NT2/D1 (cell line): Measurements from ENCODE around the gene HOXB2.

ENCODE experiments used
- SUZ12 ChIP-seq: IDR thresholded peaks from 2 replicates; pipeline ENCODE4 v1.6.1; 2011; ENCODE audit not compliant: insufficient read length, insufficient read depth; ENCODE audit errors: extremely low read depth
- YY1 ChIP-seq: IDR thresholded peaks from 2 replicates; pipeline ENCODE4 v1.6.1; 2011; ENCODE audit not compliant: insufficient read length, insufficient read depth
- ZNF274 ChIP-seq: IDR thresholded peaks from 2 replicates; pipeline ENCODE4 v1.6.1; 2011; ENCODE audit warnings: mild to moderate bottlenecking, low read depth, low read length

- TF ChIP-seq YY1 = no peak
- TF ChIP-seq ZNF274 = no peak
- no peak for TF ChIP-seq SUZ12
Observed at GRCh38 chr17:48519427-48519826, 25.5 kb downstream of the HOXB2 start.
